SK-N-SH (cell line): ENCODE results near the gene SLC25A31. TPM values are rescaled to one million over a fixed set of nuclear protein-coding genes. Genes with fewer than 3 reads are reported as not detected.

Experiments used
- CTCF ChIA-PET: fragments of 300-600, 350-600 bp; formaldehyde crosslinking; extraction: SDS; loops from one replicate; lab custom pipeline; 2021; lab: Yijun Ruan, JAX
- POLR2A ChIA-PET: fragments of 350-600 bp; sonication (Branson Sonifier 250); formaldehyde crosslinking; extraction: SDS; loops from one replicate; lab custom pipeline; 2020; ENCODE audit warnings: antibody characterized with exemption, inconsistent platforms; lab: Yijun Ruan, JAX
- DNase-seq: peaks from one replicate; pipeline ENCODE4 v3.0.0; 2012
- H2AFZ ChIP-seq: fragments of 200-600 bp; sonication (generic); 2 replicates; pipeline ENCODE4 v1.8.1; 2016; ENCODE audit warnings: antibody characterized with exemption, mild to moderate bottlenecking, low read depth
- H3F3A ChIP-seq: fragments of 200-600 bp; sonication (generic); replicated peaks from 2 replicates; pipeline ENCODE3; 2016; ENCODE audit warnings: antibody characterized with exemption, mild to moderate bottlenecking; ENCODE audit not compliant: insufficient read depth
- H3K27ac ChIP-seq, 2 experiments: fragments of 200-500 bp in 1 of 2; fragments of 200-600 bp in 1 of 2; sonication (Bioruptor generic) in 1 of 2; sonication (generic), shearing (Covaris generic) in 1 of 2; 2 replicates each; pipeline versions ENCODE4 v1.5.1 to v1.6.1; 2014 to 2016; ENCODE audit warnings: low read depth in 2 of 2, inconsistent platforms in 1 of 2, low read length in 1 of 2, mild to moderate bottlenecking in 1 of 2, mixed read lengths in 1 of 2
- H3K27me3 ChIP-seq: fragments of 200-600 bp; sonication (generic), shearing (Covaris generic); 2 replicates; pipeline ENCODE4 v1.6.1; 2016; ENCODE audit warnings: mixed run types; ENCODE audit not compliant: insufficient read depth
- H3K36me3 ChIP-seq, 2 experiments: fragments of 200-500 bp in 1 of 2; fragments of 200-600 bp in 1 of 2; sonication (Bioruptor generic) in 1 of 2; sonication (generic) in 1 of 2; replicated peaks in 1 of 2; 2 replicates each; pipeline versions ENCODE3 to v1.5.1; 2014 to 2016; ENCODE audit warnings: low read length in 1 of 2, mild to moderate bottlenecking in 1 of 2; ENCODE audit not compliant: insufficient read depth in 2 of 2, control insufficient read depth in 1 of 2
- H3K4me1 ChIP-seq, 2 experiments: fragments of 200-500 bp in 1 of 2; fragments of 200-600 bp in 1 of 2; sonication (Bioruptor generic) in 1 of 2; sonication (generic), shearing (Covaris generic) in 1 of 2; 2 replicates each; pipeline versions ENCODE4 v1.5.1 to v1.6.1; 2014 to 2016; ENCODE audit warnings: low read depth in 1 of 2, low read length in 1 of 2, mixed run types in 1 of 2; ENCODE audit not compliant: insufficient read depth in 2 of 2, control insufficient read depth in 1 of 2
- H3K4me2 ChIP-seq: fragments of 200-600 bp; sonication (generic), shearing (Covaris generic); 2 replicates; pipeline ENCODE4 v1.6.1; 2017; ENCODE audit warnings: mixed run types
- H3K4me3 ChIP-seq, 2 experiments: fragments of 200-500 bp in 1 of 2; fragments of 200-600 bp in 1 of 2; sonication (Bioruptor generic) in 1 of 2; sonication (generic), shearing (Covaris generic) in 1 of 2; 2 replicates each; pipeline versions ENCODE4 v1.5.1 to v1.8.1; 2014 to 2016; ENCODE audit warnings: low read depth in 2 of 2, inconsistent platforms in 1 of 2, low read length in 1 of 2, mild to moderate bottlenecking in 1 of 2, mixed read lengths in 1 of 2, moderate library complexity in 1 of 2
- H3K79me2 ChIP-seq: fragments of 200-600 bp; sonication (generic); 2 replicates; pipeline ENCODE4 v1.8.1; 2017; ENCODE audit warnings: mild to moderate bottlenecking; ENCODE audit not compliant: insufficient read depth
- H3K9ac ChIP-seq: fragments of 200-600 bp; sonication (generic); 2 replicates; pipeline ENCODE4 v1.6.1; 2017; ENCODE audit warnings: mixed run types
- H3K9me2 ChIP-seq: fragments of 200-600 bp; sonication (generic); 2 replicates; pipeline ENCODE4 v1.6.1; 2017; ENCODE audit warnings: mixed run types
- H3K9me3 ChIP-seq: fragments of 200-600 bp; sonication (generic); 2 replicates; pipeline ENCODE4 v1.6.1; 2017; ENCODE audit warnings: mixed run types, mild to moderate bottlenecking, moderate library complexity
- H4K20me1 ChIP-seq: fragments of 200-600 bp; sonication (generic); 2 replicates; pipeline ENCODE4 v1.6.1; 2017; ENCODE audit warnings: mild to moderate bottlenecking, mixed run types; ENCODE audit not compliant: insufficient read depth
- CHD2 ChIP-seq: fragments of 150-350 bp; IDR thresholded peaks from 2 replicates; pipeline ENCODE4 v1.6.1; 2018; ENCODE audit warnings: low read length; ENCODE audit not compliant: partially characterized antibody
- EP300 ChIP-seq, 2 experiments: IDR thresholded peaks; 2 replicates each; pipeline versions ENCODE4 v1.4.0 to v1.6.1; 2012; ENCODE audit warnings: borderline replicate concordance in 1 of 2, low read depth in 1 of 2, low read length in 1 of 2
- EZH2phosphoT487 ChIP-seq: fragments of 200-600 bp; sonication (generic); IDR thresholded peaks from 2 replicates; pipeline ENCODE4 v1.6.1; 2017; ENCODE audit warnings: low read depth, mixed run types, mild to moderate bottlenecking, antibody characterized with exemption, moderate library complexity, borderline replicate concordance
- FOSL2 ChIP-seq: IDR thresholded peaks from 2 replicates; pipeline ENCODE4 v1.4.0; 2012; ENCODE audit warnings: low read depth, mild to moderate bottlenecking, moderate library complexity, borderline replicate concordance
- FOXM1 ChIP-seq: IDR thresholded peaks from 2 replicates; pipeline ENCODE4 v1.4.0; 2012; ENCODE audit warnings: low read depth, mild to moderate bottlenecking
- GABPA ChIP-seq: IDR thresholded peaks from 2 replicates; pipeline ENCODE4 v1.4.0; 2012; ENCODE audit warnings: low read depth, mild to moderate bottlenecking
- GATA2 ChIP-seq: sonication (generic); formaldehyde crosslinking; IDR thresholded peaks from 2 replicates; pipeline ENCODE4 v1.5.0; 2020; ENCODE audit warnings: mild to moderate bottlenecking, missing genetic modification reagents
- MXI1 ChIP-seq: IDR thresholded peaks from 2 replicates; pipeline ENCODE4 v1.6.1; 2012; ENCODE audit warnings: mild to moderate bottlenecking, low read depth, low read length, improper control_type of control experiment
- NFIC ChIP-seq: IDR thresholded peaks from 2 replicates; pipeline ENCODE4 v1.4.0; 2012; ENCODE audit warnings: borderline replicate concordance
- RCOR1 ChIP-seq: fragments of 150-350 bp; IDR thresholded peaks from 2 replicates; pipeline ENCODE4 v1.6.1; 2017; ENCODE audit warnings: antibody characterized with exemption, low read length
- RFX5 ChIP-seq: IDR thresholded peaks from 2 replicates; pipeline ENCODE4 v1.6.1; 2012; ENCODE audit warnings: mild to moderate bottlenecking, improper control_type of control experiment, low read length
- RXRA ChIP-seq: IDR thresholded peaks from 2 replicates; pipeline ENCODE4 v1.4.0; 2012; ENCODE audit warnings: low read depth, mild to moderate bottlenecking, borderline replicate concordance
- SIN3A ChIP-seq: IDR thresholded peaks from 2 replicates; pipeline ENCODE4 v1.6.1; 2012; ENCODE audit warnings: low read depth, mild to moderate bottlenecking, low read length, moderate library complexity, borderline replicate concordance
- SMC3 ChIP-seq: IDR thresholded peaks from 2 replicates; pipeline ENCODE4 v1.6.1; 2012; ENCODE audit warnings: low read depth, low read length, improper control_type of control experiment
- TAF1 ChIP-seq: IDR thresholded peaks from 2 replicates; pipeline ENCODE4 v1.6.1; 2012; ENCODE audit warnings: low read depth, mild to moderate bottlenecking, low read length, moderate library complexity, borderline replicate concordance
- TEAD4 ChIP-seq: IDR thresholded peaks from 2 replicates; pipeline ENCODE4 v1.4.0; 2012; ENCODE audit warnings: mild to moderate bottlenecking, borderline replicate concordance; ENCODE audit not compliant: insufficient read depth
- USF2 ChIP-seq: fragments of 150-350 bp; IDR thresholded peaks from 2 replicates; pipeline ENCODE4 v1.6.1; 2017; ENCODE audit warnings: antibody characterized with exemption, low read length, low read depth, borderline replicate concordance
- WGBS: methylation state at CpG from one replicate; pipeline ENCODE4 v1.1.6; 2017; ENCODE audit warnings: low lambda C conversion rate; 5-methylcytosine and 5-hydroxymethylcytosine counted together
- polyA plus RNA-seq, 3 experiments: library from polyadenylated mRNA; depleted of rRNA; stranded (reverse); fragments of >200 nt; gene quantifications; 2 replicates each; pipeline ENCODE4 v1.2.3, GENCODE V29; 2012
- TF ChIP-seq, protein P1 (sequence below): IDR thresholded peaks from 2 replicates; pipeline ENCODE4 v1.4.0; 2012; ENCODE audit warnings: low read depth, borderline replicate concordance
- TF ChIP-seq, protein P2 (sequence below): IDR thresholded peaks from 2 replicates; pipeline ENCODE4; 2012
- TF ChIP-seq, protein P3 (sequence below): IDR thresholded peaks from 2 replicates; pipeline ENCODE4 v1.4.0; 2012; ENCODE audit warnings: low read depth

The SLC25A31 gene
- polyA plus RNA-seq, 1 of the 3 experiments (the other 2 are of a cell fraction): not detected

GRCh38 chr4:127741247-127741646 is 11.0 kb downstream of the SLC25A31 start:
- H3K9me3 ChIP-seq: no peaks in the 10 kb centered on the region
- H3K4me3 ChIP-seq: no peak overlapping the region
- H3K27ac ChIP-seq: no peak overlapping the region
- no peaks in the 10 kb centered on the region for H3K4me1 ChIP-seq
- CTCF ChIA-PET: interaction anchor here (4.0 kb wide), 1 partner anchor 9 kb away, joined by 28 read pairs; no protein-coding TSS in a partner anchor
- POLR2A ChIA-PET: no interaction called here
- H3F3A ChIP-seq: no peaks in the 10 kb centered on the region
- H3K36me3 ChIP-seq: no peaks in the 10 kb centered on the region
- H4K20me1 ChIP-seq: no peaks in the 10 kb centered on the region
- H3K4me2 ChIP-seq: no peak overlapping the region
- H2AFZ ChIP-seq: no peak overlapping the region
- H3K79me2 ChIP-seq: no peaks in the 10 kb centered on the region
- no peaks in the 10 kb centered on the region for H3K27me3 ChIP-seq
- DNase-seq: no peak
- H3K9me2 ChIP-seq: no peaks in the 10 kb centered on the region
- 95% methylated on average over 1 of the region's 1 CpG for WGBS
- H3K9ac ChIP-seq: no peak overlapping the region
- no peak for TF ChIP-seq RCOR1
- no peak for TF ChIP-seq TAF1
- TF ChIP-seq, protein P1, sequence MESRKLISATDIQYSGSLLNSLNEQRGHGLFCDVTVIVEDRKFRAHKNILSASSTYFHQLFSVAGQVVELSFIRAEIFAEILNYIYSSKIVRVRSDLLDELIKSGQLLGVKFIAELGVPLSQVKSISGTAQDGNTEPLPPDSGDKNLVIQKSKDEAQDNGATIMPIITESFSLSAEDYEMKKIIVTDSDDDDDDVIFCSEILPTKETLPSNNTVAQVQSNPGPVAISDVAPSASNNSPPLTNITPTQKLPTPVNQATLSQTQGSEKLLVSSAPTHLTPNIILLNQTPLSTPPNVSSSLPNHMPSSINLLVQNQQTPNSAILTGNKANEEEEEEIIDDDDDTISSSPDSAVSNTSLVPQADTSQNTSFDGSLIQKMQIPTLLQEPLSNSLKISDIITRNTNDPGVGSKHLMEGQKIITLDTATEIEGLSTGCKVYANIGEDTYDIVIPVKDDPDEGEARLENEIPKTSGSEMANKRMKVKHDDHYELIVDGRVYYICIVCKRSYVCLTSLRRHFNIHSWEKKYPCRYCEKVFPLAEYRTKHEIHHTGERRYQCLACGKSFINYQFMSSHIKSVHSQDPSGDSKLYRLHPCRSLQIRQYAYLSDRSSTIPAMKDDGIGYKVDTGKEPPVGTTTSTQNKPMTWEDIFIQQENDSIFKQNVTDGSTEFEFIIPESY: no peak
- TF ChIP-seq FOXM1: no peak
- TF ChIP-seq USF2: no peak
- TF ChIP-seq TEAD4: no peak
- no peak for TF ChIP-seq RFX5
- no peak for TF ChIP-seq GABPA
- TF ChIP-seq, protein P2, sequence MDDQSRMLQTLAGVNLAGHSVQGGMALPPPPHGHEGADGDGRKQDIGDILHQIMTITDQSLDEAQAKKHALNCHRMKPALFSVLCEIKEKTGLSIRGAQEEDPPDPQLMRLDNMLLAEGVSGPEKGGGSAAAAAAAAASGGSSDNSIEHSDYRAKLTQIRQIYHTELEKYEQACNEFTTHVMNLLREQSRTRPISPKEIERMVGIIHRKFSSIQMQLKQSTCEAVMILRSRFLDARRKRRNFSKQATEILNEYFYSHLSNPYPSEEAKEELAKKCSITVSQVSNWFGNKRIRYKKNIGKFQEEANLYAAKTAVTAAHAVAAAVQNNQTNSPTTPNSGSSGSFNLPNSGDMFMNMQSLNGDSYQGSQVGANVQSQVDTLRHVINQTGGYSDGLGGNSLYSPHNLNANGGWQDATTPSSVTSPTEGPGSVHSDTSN: no peak
- TF ChIP-seq NFIC: no peak
- TF ChIP-seq MXI1: no peak
- TF ChIP-seq RXRA: no peak
- no peak for TF ChIP-seq SMC3
- no peak for TF ChIP-seq EZH2phosphoT487
- TF ChIP-seq FOSL2: no peak
- no peak for TF ChIP-seq SIN3A
- no peak for TF ChIP-seq EP300 (IDR thresholded peaks at IDR 0.05; ENCODE audit: borderline replicate concordance in 1 of 2, low read depth in 1 of 2, low read length in 1 of 2)
- no peak for TF ChIP-seq GATA2
- TF ChIP-seq, protein P3, sequence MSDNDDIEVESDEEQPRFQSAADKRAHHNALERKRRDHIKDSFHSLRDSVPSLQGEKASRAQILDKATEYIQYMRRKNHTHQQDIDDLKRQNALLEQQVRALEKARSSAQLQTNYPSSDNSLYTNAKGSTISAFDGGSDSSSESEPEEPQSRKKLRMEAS: no peak
- no peak for TF ChIP-seq CHD2
